Loucy (cell line): ENCODE measurements around the gene TNFRSF14.

Experiments used
- EZH2phosphoT487 ChIP-seq: fragments of 200-600 bp; IDR thresholded peaks from 2 replicates; pipeline ENCODE4 v1.6.1; 2018; ENCODE audit warnings: antibody characterized with exemption, mild to moderate bottlenecking, moderate library complexity, borderline replicate concordance
- TF ChIP-seq, protein P1 (sequence below): fragments of 200-600 bp; sonication (generic); conservative IDR thresholded peaks from 2 replicates; pipeline ENCODE4 v1.5.1; 2014; ENCODE audit warnings: mild to moderate bottlenecking, antibody characterized with exemption, low read length

DNA sequence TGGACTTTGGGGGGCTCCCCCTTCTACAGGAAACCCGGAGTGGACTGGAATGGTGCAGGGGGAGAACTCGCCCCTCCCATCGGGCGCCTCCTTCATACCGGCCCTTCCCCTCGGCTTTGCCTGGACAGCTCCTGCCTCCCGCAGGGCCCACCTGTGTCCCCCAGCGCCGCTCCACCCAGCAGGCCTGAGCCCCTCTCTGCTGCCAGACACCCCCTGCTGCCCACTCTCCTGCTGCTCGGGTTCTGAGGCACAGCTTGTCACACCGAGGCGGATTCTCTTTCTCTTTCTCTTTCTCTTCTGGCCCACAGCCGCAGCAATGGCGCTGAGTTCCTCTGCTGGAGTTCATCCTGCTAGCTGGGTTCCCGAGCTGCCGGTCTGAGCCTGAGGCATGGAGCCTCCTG is at the start of gene TNFRSF14:
- TF ChIP-seq, protein P1, sequence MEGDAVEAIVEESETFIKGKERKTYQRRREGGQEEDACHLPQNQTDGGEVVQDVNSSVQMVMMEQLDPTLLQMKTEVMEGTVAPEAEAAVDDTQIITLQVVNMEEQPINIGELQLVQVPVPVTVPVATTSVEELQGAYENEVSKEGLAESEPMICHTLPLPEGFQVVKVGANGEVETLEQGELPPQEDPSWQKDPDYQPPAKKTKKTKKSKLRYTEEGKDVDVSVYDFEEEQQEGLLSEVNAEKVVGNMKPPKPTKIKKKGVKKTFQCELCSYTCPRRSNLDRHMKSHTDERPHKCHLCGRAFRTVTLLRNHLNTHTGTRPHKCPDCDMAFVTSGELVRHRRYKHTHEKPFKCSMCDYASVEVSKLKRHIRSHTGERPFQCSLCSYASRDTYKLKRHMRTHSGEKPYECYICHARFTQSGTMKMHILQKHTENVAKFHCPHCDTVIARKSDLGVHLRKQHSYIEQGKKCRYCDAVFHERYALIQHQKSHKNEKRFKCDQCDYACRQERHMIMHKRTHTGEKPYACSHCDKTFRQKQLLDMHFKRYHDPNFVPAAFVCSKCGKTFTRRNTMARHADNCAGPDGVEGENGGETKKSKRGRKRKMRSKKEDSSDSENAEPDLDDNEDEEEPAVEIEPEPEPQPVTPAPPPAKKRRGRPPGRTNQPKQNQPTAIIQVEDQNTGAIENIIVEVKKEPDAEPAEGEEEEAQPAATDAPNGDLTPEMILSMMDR: no peak; the same call in 1 of the 2 replicates
- no peak for TF ChIP-seq EZH2phosphoT487
